Fibroblast of skin of left biceps (primary cell): ENCODE data around the gene SCN2A.
"Not testable (repeated sequence)": the region's sequence is repeated elsewhere in the genome, so short reads cannot be mapped to it uniquely, and the experiment has no call there.

Experiments used
- DNase-seq, 2 experiments: peaks; one replicate each; pipeline ENCODE4 v3.0.0-alpha.2; 2013; ENCODE audit warnings: low read depth in 2 of 2

Gene SCN2A

DNA sequence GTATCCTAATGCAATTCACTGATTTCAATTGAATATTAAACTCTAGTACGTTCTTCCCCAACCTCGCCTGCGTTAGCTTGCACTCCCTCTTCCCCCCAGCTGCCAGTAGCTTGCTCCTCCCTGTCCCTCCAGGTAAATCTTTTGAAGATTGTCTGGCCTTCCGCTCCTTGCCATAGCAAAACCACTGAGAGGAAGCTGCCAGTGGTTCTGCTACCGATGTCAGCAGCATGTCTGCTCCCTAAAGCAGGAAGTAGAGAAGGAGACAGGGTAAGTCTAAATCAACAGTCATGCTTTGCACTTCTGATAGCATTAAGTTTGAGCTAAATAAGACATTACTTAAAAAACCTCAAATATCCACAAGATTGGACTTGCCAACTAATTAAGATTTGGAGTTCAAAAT is 89.1 kb downstream of the SCN2A start:
- no peak for DNase-seq

DNA sequence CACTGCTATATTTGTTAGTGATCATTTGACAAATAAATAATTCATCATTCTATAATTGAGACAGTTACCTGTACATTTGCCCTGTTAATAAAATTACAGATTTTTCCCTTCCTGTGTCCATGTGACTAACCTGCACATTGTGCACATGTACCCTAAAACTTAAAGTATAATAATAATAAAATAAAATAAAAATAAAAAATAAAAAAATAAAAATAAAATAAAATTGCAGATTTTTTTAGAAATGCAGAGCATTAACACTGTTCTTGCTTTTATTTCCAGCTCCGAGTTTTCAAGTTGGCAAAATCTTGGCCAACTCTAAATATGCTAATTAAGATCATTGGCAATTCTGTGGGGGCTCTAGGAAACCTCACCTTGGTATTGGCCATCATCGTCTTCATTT is 105.1 kb downstream of the SCN2A start:
- DNase-seq, result not testable (repeated sequence)

DNA sequence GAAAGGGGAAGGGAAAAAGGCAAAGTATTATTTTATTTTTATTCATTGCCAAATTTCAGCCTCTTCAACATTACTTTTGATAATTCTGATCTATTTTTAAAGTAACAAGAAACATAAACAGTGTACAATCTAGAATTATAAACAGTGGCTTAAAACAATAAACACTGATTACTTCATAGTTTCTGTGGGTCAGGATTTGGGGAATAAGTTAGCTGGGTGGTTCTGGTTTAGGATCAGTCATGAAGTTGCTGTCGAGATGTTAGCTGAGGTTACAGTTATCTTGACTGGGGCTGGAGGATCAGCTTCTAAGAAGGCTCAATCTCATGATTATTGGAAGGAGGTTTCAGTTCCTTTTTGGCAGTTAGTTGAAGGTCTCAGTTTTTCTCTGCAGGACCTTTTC is 109.2 kb downstream of the SCN2A start:
- no peak for DNase-seq

DNA sequence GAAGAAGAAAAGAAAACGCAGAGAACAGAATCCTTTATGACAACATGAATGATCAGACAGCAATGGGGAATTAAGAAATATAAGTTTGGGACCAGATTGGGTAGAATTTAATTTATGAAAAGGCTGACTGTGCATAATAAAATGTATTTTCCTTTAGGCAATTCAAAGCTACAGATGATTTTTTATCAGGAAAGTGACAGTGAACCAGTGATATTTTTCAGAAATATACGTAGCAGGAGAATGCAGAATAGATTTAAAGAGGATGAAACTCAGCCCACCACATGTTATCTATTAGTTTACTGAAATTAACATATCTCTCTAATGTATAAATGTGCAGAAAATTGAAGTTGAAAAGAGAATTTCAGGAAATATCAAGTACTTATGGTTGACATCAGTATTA is 110.0 kb downstream of the SCN2A start:
- DNase-seq, result no peak

DNA sequence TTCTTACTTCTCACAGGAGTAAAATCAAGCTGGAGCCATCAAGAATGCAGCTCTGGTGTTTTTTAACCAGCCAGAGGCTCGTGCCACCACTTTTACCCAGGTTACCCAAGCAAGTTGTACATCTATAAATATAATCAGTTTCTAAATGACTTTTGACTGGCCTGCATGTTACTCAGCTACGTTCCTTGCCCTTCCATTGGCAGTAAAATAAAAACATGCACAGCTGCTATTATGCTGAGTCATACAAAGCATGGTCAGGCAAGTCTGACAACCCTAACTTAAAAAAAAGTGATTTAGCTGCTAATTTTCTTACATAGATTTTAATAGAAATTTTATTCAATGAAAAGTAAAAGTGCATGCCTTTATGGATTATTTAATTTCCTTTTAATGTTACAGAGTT is 118.5 kb downstream of the SCN2A start:
- peak; percentile 9 to 10 for DNase-seq

DNA sequence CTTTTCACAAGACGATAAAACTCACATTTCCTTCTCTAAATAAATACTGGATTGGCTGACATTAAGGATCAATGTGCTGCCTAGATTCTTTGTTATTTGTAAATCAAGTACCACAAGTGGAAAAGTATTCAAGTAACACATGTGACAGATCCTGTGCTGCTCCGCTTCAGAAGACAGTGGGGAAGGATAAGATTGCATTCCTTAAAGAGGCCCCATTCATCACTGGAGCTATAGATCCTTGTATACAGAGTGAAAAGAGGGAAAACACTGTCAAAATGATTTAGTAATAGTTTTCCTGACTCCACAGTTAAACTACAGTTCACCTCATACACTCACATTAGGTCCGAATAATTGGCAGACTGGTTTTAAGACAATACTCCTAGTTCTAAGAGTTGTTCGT is 122.3 kb downstream of the SCN2A start:
- DNase-seq, result no peak

DNA sequence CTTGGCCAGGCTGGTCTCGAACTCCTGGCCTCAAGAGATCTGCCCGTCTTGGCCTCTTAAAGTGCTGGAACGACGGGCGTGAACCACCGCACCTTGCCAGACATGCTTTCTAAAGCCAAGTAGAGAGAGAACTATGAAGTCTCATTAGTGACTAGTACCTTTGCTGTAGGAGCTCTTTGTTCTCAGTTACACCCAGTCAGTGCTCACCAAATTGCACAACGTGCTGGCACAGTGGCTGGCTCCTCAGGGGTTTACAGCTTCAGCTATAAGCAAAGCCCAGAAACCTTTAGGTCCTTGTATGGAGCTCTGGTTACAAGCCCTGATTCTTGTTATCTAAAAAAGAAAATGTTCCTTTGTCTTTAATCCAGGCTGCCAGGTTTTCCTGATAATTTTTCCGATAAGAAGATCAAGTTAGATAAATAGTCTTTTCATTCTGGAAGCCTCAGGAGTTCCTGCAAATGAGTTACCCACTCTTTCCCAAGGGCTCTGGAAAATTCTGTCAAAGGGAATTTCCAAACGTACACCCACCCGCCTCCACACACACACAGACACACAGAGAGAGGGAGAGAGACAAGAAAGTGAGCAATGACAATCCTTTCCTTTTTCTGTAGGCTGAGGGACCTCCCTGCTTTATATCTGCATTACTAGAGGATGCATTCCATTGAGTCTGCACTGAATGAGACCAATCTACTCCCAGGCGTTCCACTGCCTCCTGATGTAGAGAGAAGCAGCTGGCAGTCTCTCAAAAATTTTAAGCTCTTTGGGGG is 130.1 kb downstream of the SCN2A start:
- DNase-seq, result no peak

DNA sequence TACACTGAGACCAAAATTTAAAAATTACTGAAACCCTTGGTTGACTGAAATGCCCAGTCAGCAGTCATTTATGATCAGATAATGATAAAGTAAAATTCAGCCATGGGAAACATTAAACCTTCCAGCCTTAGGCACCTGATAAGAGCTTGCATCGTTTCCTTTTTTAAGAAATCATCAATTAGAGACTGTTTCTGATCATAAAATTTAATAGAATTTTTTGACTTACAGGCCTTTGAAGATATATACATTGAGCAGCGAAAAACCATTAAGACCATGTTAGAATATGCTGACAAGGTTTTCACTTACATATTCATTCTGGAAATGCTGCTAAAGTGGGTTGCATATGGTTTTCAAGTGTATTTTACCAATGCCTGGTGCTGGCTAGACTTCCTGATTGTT is 130.7 kb downstream of the SCN2A start:
- no peak for DNase-seq

DNA sequence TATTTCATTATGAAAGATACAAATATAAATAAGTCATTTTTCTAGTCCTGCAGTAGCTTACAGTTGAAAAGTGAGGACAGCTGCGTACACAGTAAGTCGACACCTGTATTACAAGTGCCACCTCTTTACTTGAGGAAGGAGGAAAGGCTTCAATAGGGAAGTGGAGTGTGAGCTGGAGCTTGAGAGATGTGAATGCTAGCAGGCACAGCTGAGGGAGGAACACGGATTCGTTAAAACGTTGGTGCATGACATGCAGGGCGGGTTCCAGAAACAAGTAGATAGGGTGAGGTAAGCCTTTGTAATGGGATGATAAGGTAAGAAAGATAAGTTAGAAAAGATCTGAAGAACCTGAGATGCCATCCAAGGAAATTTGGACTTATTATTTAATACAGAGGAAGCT is 132.1 kb downstream of the SCN2A start:
- DNase-seq, result no peak

DNA sequence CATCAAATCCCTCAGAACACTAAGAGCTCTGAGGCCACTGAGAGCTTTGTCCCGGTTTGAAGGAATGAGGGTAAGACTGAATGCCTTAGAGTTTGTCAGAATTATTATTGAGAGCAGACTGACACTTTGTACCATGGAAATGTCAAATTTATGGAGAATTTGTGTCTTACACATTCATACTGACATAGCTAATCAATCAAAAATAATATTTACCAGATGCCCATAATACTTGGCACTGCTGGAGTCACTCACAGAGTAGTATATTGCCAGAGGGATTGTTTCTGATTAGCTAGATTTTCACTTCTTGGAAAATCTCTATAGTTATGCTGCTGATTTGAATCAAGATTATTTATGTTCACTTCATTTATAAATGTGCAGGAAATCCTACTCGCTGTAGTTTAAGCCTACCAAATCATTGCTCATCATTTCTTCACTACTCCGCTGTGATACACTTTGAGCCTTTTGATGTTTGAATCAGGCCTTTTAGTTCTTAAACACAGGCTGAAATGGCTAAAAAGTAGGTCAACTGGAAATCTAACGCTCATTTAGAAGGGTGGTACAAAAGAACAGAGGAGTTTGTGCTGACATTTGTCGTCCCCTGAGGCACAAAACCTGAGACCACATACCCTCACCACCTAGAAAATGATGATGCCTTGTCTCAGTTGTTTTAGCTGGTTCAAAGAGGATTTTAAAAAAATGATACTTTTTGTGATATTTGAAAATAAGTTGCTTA is 134.2 kb downstream of the SCN2A start:
- peak; percentile 25 to 29 for DNase-seq

DNA sequence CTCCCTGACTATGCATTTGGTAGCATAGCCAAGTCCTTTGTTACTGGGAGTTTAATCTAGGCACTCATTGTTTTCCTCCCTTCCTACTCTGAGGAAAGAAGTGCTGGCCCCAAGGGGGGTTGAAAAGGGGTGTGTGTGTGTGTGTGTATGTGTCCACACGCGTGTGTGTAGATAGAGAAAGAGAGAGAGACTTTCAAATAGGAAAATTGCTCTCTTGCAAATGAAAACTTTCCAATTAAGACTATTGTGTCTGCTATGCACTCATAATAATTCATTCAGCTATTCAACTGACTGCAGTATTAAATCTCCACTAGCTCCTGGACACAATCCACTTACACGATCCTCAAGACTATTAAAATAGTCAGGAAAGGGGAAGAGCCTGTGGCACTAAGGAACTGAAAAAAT is 137.4 kb downstream of the SCN2A start:
- no peak for DNase-seq

DNA sequence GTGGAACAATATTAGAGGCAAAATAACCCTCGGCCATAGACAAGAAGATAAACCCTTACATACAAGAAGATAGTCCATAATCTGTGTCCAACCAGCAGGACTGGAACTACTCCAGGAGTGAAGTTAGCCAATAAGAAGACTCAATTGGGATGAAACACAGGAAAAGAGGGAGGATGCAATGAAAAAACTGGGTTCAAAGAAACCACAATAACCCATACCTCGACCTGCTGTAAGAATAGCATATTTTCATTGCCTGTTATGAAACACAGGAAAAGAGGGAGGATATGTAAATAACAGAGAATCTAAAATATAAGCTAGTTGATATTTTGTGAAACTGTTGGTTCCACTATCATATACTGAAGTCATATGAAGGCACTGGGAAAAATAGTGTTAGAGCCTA is 143.1 kb downstream of the SCN2A start:
- no peak for DNase-seq

DNA sequence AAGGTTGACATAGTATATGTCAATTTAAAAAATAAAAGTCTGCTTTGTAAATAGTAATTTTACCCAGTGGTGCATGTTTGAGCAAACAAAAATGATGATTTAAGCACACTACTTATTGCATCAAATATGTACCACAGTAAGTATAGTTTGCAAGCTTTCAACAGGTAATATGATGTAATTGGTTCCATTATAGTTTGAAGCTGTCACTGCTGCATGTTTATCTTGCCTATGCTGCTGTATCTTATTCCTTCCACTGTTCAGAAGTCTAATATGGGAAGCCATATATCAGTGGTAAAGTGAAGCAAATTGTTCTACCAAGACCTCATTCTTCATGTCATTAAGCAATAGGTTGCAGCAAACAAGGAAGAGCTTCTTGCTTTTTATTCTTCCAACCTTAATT is 151.7 kb downstream of the SCN2A start:
- no peak for DNase-seq

DNA sequence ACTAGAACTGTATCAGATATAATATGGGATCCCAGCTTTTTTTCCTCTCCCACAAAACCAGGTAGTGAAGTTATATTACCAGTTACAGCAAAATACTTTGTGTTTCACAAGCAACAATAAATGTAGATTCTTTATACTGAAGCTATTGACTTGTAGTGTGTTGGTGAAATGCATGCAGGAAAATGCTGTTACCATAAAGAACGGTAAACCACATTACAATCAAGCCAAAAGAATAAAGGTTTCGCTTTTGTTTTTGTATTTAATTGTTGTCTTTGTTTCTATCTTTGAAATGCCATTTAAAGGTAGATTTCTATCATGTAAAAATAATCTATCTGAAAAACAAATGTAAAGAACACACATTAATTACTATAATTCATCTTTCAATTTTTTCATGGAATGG is 152.6 kb downstream of the SCN2A start:
- DNase-seq, result no peak

DNA sequence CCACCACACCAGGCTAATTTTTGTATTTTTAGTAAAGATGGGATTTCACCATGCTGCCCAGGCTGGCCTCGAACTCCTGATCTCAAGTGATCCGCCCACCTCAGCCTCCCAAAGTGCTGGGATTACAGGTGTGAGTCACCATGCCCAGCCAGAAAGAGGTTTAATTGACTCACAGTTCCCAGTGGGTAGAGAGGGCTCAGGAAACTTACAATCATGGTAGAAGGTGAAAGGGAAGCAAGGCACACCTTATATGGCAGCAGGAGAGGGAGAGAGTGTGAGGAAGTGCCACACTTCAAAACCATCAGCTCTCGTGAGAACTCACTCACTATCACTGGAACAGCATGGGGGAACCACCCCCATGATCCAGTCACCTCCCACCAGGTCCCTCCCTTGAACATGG is 159.4 kb downstream of the SCN2A start:
- not testable (repeated sequence) for DNase-seq

DNA sequence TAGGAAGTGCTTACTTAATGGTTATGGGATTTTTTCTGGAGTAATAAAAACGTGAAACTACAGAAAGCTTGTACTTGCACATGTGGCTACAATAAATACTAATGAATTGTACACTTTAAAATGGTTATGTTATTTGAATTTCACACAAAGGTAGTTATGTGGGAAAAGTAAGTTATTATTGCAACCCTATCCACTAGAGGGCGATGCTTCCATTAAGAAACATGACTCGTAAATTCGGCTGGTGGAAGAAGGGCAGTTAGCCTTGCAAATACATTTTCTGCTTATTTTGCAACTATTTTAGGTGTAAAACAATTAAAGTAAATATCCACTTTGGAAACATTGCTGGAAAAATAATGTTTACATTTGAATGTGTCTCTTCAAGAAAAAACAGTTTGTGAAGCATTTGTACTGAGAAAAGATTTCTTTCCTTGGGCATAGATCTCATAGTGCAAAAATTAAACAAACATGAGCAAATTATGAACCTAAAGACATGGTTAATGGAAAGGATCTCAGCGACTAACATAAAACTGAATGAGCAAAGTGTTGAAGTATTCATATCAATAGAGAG is 162.2 kb downstream of the SCN2A start:
- peak; percentile 14 to 23 for DNase-seq

DNA sequence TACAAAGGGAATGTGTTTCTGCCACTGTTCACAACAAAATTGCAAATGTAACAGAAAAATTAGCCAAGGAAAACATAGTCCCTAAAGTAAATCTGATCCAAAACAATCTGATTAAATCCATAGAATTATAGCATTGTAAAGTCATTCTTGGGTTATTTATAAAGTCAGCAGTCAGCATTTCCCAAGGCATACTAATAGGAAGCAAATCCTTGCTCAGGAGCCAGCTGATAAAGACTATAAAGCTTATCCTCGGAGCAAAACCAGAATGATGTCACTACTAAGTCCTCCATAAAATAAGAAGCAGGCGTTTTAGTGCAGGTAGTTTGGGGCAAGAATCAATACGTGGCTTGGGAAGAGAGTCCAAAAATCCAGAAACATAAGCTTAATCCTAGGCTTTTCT is 162.9 kb downstream of the SCN2A start:
- no peak for DNase-seq

DNA sequence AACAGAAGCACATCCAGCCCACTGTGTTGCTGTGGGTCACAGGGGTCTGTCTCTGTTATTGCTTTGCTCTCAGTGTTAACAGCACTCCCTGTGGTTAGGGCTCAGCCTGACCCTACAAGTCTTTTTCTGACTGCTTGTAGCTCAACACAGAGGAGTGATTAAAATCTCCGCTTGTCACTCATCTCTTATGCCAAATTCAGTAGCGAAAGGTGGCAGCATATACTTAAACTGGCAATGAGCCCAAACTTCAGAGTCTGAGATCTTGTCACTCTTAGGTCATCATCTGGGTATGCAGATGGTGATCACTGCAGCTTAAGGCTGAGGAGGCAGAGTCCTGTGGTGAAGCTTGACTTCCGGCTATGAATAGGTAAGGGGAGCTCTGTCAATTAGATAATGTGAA is 167.0 kb downstream of the SCN2A start:
- DNase-seq, result no peak

DNA sequence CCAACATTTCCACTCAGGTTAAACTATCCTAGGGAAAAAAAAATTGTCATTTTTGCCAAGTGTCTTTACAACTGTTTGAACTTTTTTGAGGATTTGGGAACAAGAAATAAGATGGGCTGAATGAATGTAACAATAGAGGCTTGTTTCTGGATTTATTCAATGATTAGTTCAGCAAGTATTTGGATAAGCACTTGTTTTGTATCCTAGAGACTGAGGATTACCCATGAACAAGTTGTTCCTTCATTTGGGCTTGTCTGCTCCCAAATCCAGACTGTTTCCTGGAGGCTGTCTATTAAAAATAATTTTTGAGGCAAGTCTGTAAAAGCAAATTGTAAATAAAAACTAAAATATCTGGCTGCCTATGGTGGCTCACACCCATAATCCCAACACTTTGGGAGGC is 168.3 kb downstream of the SCN2A start:
- no peak for DNase-seq

DNA sequence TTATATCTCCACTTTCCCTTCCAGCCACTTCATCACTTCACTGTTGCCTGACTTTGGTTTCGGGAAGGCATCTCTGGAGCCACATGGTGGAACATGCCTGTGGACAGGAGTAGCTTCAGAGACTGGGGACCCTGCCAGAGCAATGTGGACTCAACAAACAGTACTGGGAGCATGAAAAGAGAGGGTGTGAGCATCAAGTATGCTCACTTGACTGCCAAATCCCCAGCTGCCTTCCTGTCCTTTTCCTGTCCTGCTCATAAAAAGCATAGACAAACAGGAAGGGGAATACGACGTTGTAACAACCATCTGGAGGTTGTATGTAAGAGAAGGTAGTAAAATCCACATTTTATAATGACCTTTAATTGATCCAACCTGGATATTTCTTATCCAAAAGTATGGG is 169.0 kb downstream of the SCN2A start:
- DNase-seq, result no peak

DNA sequence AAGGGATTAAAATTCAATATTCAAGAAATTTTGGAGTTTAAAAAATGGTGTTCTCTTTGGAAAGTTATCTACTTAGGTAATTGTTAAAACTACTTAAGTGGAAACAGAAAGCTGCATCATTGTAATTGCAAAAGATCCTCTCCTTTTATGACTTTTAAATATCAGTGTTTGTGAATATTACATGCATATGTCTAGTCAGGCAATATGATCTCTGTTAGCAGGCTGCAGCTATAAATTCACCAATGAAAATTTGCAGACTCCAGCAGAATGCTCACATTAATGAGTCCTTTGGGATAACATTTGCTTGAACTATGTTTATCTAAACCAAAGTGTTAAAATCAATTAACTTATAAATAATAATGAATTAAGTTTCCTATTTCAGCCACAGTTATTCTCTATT is 171.1 kb downstream of the SCN2A start:
- DNase-seq, result no peak

DNA sequence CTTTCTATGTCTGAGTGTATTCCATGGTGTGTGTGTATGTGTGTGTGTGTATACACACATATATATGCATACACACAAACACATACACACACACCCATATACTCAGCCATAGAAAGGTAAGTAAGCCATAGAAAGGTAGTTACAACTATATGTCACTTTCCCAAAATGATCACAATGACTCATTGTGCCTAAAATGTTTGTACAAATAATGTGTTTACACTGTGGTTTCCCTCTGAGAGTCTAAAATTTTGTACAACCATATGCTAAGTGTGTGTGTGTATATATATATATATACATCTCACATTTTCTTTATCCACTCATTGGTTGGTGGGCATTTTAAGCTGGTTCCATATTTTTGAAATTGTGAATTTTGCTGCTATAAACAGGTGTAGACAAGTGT is 175.0 kb downstream of the SCN2A start:
- DNase-seq, result no peak

DNA sequence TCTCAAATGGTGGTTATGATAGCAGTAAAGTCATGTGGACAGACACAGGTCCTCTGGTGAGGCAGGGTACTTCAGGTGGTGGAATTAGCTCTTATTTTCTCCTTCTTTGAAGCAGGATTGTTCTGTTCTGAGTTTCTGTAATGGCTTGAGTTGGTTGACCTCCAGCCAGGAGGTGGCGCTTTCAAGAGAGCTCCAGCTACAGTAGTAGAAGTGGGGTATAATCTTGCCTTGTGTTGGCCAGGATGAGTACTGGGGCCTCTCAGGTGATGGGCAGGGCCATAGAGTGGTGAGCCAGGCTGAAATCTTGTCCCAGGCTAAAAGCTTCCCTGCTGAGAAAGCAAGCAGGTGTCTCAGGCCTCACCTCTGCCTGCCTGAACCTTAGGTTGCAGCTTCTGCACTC is 177.8 kb downstream of the SCN2A start:
- DNase-seq, result no peak
